Vagina (tissue), 2 donors: ENCODE measurements around the gene EIF5A.

ENCODE experiments used
- POLR2A ChIP-seq, 2 donors: fragments of 450-650 bp; IDR thresholded peaks; one replicate each; pipeline ENCODE4 v1.6.1; 2017; ENCODE audit warnings: antibody characterized with exemption in 2 of 2, mild to moderate bottlenecking in 2 of 2, moderate library complexity in 2 of 2
- POLR2AphosphoS5 ChIP-seq, 2 donors: sonication (generic); formaldehyde crosslinking; IDR thresholded peaks; one replicate each; pipeline ENCODE4 v1.9.0; 2017; ENCODE audit warnings: antibody characterized with exemption in 2 of 2, mild to moderate bottlenecking in 2 of 2, low read depth in 1 of 2; ENCODE audit not compliant: insufficient read depth in 1 of 2
- TF ChIP-seq, protein P1 (sequence below), 3 experiments: fragments of 450-650 bp in 2 of 3; fragments of 200-600 bp in 1 of 3; sonication (generic) in 1 of 3; IDR thresholded peaks; one replicate each; pipeline ENCODE4 v1.5.1; 2017 to 2019; ENCODE audit warnings: antibody characterized with exemption in 3 of 3, mild to moderate bottlenecking in 2 of 3, moderate library complexity in 2 of 3

GRCh38 chr17:7346761-7347614, 39.6 kb downstream of the EIF5A start:
- TF ChIP-seq, protein P1, sequence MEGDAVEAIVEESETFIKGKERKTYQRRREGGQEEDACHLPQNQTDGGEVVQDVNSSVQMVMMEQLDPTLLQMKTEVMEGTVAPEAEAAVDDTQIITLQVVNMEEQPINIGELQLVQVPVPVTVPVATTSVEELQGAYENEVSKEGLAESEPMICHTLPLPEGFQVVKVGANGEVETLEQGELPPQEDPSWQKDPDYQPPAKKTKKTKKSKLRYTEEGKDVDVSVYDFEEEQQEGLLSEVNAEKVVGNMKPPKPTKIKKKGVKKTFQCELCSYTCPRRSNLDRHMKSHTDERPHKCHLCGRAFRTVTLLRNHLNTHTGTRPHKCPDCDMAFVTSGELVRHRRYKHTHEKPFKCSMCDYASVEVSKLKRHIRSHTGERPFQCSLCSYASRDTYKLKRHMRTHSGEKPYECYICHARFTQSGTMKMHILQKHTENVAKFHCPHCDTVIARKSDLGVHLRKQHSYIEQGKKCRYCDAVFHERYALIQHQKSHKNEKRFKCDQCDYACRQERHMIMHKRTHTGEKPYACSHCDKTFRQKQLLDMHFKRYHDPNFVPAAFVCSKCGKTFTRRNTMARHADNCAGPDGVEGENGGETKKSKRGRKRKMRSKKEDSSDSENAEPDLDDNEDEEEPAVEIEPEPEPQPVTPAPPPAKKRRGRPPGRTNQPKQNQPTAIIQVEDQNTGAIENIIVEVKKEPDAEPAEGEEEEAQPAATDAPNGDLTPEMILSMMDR (IDR thresholded peaks at IDR 0.05), result no peak
- TF ChIP-seq POLR2AphosphoS5 (IDR thresholded peaks at IDR 0.05; ENCODE audit: insufficient read depth in 1 of 2, low read depth in 1 of 2), result no peak
- no peak for TF ChIP-seq POLR2A (IDR thresholded peaks at IDR 0.05)
